Motor neuron (in vitro differentiated cells): ENCODE measurements around the gene EGFL7. TPM values are rescaled to one million over a fixed set of nuclear protein-coding genes. Genes with fewer than 3 reads are reported as not detected.
"Not testable (repeated sequence)": the region's sequence is repeated elsewhere in the genome, so short reads cannot be mapped to it uniquely, and the experiment has no call there.

Experiments
- ATAC-seq, 8 experiments: fragments of 200-7000 bp; cut with Tn5 transposase; replicated peaks in 6 of 8; 2 replicates each; pipeline ENCODE4 v1.8.0; 2021; ENCODE audit warnings: mild to moderate bottlenecking in 8 of 8, moderate library complexity in 8 of 8
- H3K27ac ChIP-seq, 2 donors: fragments of 250-450 bp; sonication (Bioruptor Pico); 2 replicates each; pipeline ENCODE4 v1.9.0; 2021; ENCODE audit warnings: antibody characterized with exemption in 2 of 2, mild to moderate bottlenecking in 2 of 2, moderate library complexity in 1 of 2
- H3K4me1 ChIP-seq, 2 donors: fragments of 250-450 bp; sonication (Bioruptor Pico); replicated peaks in 1 of 2; 2 replicates each; pipeline ENCODE4 v1.6.1; 2021; ENCODE audit warnings: antibody characterized with exemption in 2 of 2, mild to moderate bottlenecking in 2 of 2, moderate library complexity in 1 of 2
- H3K4me3 ChIP-seq, 5 donors: fragments of 250-450 bp; sonication (Bioruptor Pico); 2 replicates each; pipeline ENCODE4 v1.9.0; 2021; ENCODE audit warnings: antibody characterized with exemption in 5 of 5, mild to moderate bottlenecking in 5 of 5, moderate library complexity in 4 of 5
- WGBS, 10 experiments: fragments of 450-650 bp; shearing (Covaris generic); methylation state at CpG; one replicate each; pipeline ENCODE4 v1.0.0; 2022; 5-methylcytosine and 5-hydroxymethylcytosine counted together
- in situ Hi-C, 9 experiments: fragments of 400-800 bp; cut with MboI; loops; one replicate each; pipeline ENCODE4 v1.15.0; 2021; ENCODE audit warnings: low sequenced_read_pairs in 9 of 9, low pct_unique_long_range_greater_than_20kb in 2 of 9; ENCODE audit not compliant: unreplicated experiment in 9 of 9
- total RNA-seq, 8 experiments: library from RNA; unstranded; fragments of 300-600 nt; gene quantifications; 2 replicates each; pipeline versions ENCODE4 v1.2.3 to v1.2.4, GENCODE V29; 2022

The EGFL7 gene
- total RNA-seq, 8 experiments from 2014 or later: 0.50 to 21.9 (median 4.7) TPM

- no peak overlapping the region for H3K4me3 ChIP-seq
- no peak overlapping the region for H3K27ac ChIP-seq
- in situ Hi-C loops: loop anchor here in 6 of 9 experiments (5.0 to 25.0 kb wide), 3 partner anchors 123 to 140 kb away; partner anchors contain the start of gene SEC16A (in 2 of the 6)
- WGBS, 10 experiments: 60 to 100% (median 95%) methylated on average over 1 to 9 of the region's 17 CpGs; no CpG with 5 or more reads in 5 of the 10 experiments
- no peak for ATAC-seq
- H3K4me1 ChIP-seq: peaks cover 36 to 45% of the 10 kb centered on the region in 2 donors
Observed at GRCh38 chr9:136627703-136628102, 35.0 kb upstream of the EGFL7 start.

GRCh38 chr9:136628268-136628667 lies 34.4 kb upstream of the EGFL7 start:
- WGBS, 10 experiments: 71 to 82% (median 71%) methylated on average over 5 to 7 of the region's 26 CpGs; no CpG with 5 or more reads in 7 of the 10 experiments
- in situ Hi-C loops: loop anchor here in 6 of 9 experiments (5.0 to 25.0 kb wide), 3 partner anchors 123 to 141 kb away; partner anchors contain the start of gene SEC16A (in 2 of the 6)
- ATAC-seq: no peak
- peaks cover 36 to 45% of the 10 kb centered on the region in 2 donors for H3K4me1 ChIP-seq
- H3K4me3 ChIP-seq: no peak overlapping the region
- no peak overlapping the region for H3K27ac ChIP-seq

DNA sequence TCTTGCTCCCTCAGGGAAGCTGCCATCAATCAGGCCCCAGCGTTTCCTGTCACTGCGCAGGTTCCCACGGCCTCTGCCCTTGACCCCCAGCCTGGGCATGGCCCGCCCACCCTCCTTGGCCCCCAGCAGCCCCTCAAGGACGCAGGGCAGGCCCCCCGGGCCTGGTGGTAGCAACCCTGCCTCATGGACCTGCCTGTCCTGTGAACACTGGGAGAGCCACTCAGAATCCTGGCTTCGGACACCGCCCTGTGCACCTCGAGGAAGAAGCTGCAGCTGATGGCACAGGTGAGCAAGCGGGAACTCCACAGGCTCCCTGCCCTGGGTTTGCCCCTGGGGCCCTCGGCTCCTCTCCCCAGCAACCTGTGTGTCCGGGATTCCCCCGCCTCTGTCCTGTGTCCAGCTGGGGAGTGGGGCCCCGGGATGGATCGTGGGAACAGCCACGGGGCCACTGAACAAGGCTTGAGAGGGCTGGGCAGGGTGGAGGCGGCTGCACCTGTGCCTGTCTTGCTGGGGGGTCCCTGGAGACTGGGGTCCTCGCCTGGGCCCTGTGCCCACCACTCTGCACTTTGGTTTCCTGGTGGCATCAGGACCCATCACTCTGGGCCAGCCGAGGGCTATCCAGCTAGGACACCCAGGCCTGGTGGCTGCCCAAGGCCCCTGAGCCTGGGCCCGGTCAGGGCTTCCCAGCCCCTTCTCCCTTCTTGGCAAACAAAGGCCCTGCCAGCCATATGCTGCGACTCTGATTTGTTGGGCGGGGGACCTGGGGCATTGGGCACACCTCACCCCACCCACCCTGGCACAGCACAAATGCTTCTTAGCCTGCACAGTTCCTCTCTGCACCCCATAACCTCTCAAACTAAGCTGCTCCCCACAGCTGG lies 33.5 kb upstream of the EGFL7 start:
- peaks cover 36 to 45% of the 10 kb centered on the region in 2 donors for H3K4me1 ChIP-seq
- no peak overlapping the region for H3K27ac ChIP-seq
- in situ Hi-C loops: loop anchor here in 6 of 9 experiments (5.0 to 25.0 kb wide), 3 partner anchors 124 to 142 kb away; partner anchors contain the start of gene SEC16A (in 2 of the 6)
- no peak overlapping the region for H3K4me3 ChIP-seq
- no peak for ATAC-seq
- WGBS, 10 experiments: 75 to 80% methylated on average over 2 of the region's 22 CpGs; no CpG with 5 or more reads in 8 of the 10 experiments

DNA sequence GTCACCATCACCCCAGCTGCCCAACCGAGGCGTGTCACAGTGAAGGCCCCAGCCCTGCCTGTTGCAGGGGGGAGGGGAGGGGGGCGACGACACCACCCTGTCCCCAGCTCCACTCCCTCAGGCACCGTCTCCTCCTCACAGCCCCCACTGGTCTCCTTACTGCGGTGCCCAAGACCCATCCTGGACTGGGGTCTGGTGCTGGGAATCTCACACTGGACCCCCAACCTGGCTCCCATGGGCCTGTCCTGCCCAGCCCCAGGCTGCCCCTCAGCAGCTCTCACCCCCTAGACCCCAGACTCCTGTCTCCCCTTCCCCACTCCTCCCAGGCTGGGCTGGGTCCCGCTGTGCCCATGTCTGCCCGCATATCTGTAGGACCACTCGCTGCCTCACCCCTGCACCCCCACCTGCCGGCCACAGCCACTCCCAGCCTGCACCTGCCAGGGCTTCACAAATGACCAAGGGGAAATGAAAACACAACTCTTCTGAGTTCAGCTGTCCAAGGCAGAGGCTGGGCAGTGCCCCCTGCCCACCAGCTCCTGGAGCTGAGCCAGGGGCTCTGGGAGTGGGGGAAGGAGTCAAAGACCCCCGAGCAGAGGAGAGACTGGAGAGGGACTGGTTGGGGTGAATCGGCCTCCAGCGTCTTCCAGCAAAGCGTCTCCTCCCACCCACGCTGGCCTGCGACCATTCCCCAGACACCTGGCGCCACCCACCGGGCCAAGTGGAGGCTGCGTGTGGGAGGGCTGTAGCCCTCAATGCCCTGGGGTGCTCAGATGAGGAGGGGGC lies 32.6 kb upstream of the EGFL7 start:
- Histone ChIP-seq H3K4me1 (peaks cover 32 to 40% of the 10 kb centered on the region in 2 donors), H3K27ac (no peak overlapping the region), H3K4me3 (no peak overlapping the region)
- WGBS, 10 experiments: 0 to 100% (median 40%) methylated on average over 1 to 2 of the region's 19 CpGs; no CpG with 5 or more reads in 7 of the 10 experiments
- ATAC-seq: peak; percentile 16 to 74 (median 66)
- in situ Hi-C loops: loop anchor here (5.0 to 25.0 kb wide), 5 partner anchors 125 to 145 kb away; partner anchors contain the start of gene SEC16A (in 3 of the 9)

- Histone ChIP-seq H3K4me1 (peaks cover 32 to 38% of the 10 kb centered on the region in 2 donors), H3K4me3 (no peak overlapping the region), H3K27ac (no peak overlapping the region)
- in situ Hi-C loops: loop anchor here in 5 of 9 experiments (10.0 to 25.0 kb wide), 3 partner anchors 136 to 146 kb away; partner anchors contain the start of gene SEC16A (in 3 of the 5)
- peak in 3 of 8 experiments; percentile 2 to 15 (median 13) for ATAC-seq
- 20 to 63% (median 51%) methylated on average over 3 to 5 of the region's 12 CpGs; no CpG with 5 or more reads in 7 of the 10 experiments for WGBS, 10 experiments
Observed at GRCh38 chr9:136630662-136630992, 32.1 kb upstream of the EGFL7 start.

- Histone ChIP-seq H3K4me3 (no peak overlapping the region), H3K4me1 (peaks cover 32 to 38% of the 10 kb centered on the region in 2 donors), H3K27ac (no peak overlapping the region)
- 0 to 76% (median 65%) methylated on average over 1 to 19 of the region's 31 CpGs for WGBS, 10 experiments
- ATAC-seq: peak; percentile 69 to 96 (median 74)
- in situ Hi-C loops: loop anchor here in 5 of 9 experiments (10.0 to 25.0 kb wide), 3 partner anchors 137 to 147 kb away; partner anchors contain the start of gene SEC16A (in 3 of the 5)
Observed at GRCh38 chr9:136631038-136632000, 31.4 kb upstream of the EGFL7 start.

GRCh38 chr9:136632072-136632471 lies 30.6 kb upstream of the EGFL7 start:
- not testable (repeated sequence) for H3K27ac ChIP-seq, ATAC-seq, H3K4me3 ChIP-seq
- in situ Hi-C loops: loop anchor here in 5 of 9 experiments (10.0 to 25.0 kb wide), 3 partner anchors 137 to 147 kb away; partner anchors contain the start of gene SEC16A (in 3 of the 5)
- peaks cover 27 to 33% of the 10 kb centered on the region in 2 donors for H3K4me1 ChIP-seq
- 0 to 48% (median 28%) methylated on average over 1 to 6 of the region's 13 CpGs; no CpG with 5 or more reads in 6 of the 10 experiments for WGBS, 10 experiments

GRCh38 chr9:136632491-136633106 lies 30.1 kb upstream of the EGFL7 start:
- peaks cover 22 to 27% of the 10 kb centered on the region in 2 donors for H3K4me1 ChIP-seq
- not testable (repeated sequence) for ATAC-seq, H3K27ac ChIP-seq, H3K4me3 ChIP-seq
- 53 to 93% (median 68%) methylated on average over 1 to 19 of the region's 36 CpGs; no CpG with 5 or more reads in 4 of the 10 experiments for WGBS, 10 experiments
- in situ Hi-C loops: loop anchor here in 5 of 9 experiments (10.0 to 25.0 kb wide), 3 partner anchors 138 to 148 kb away; partner anchors contain the start of gene SEC16A (in 3 of the 5)

DNA sequence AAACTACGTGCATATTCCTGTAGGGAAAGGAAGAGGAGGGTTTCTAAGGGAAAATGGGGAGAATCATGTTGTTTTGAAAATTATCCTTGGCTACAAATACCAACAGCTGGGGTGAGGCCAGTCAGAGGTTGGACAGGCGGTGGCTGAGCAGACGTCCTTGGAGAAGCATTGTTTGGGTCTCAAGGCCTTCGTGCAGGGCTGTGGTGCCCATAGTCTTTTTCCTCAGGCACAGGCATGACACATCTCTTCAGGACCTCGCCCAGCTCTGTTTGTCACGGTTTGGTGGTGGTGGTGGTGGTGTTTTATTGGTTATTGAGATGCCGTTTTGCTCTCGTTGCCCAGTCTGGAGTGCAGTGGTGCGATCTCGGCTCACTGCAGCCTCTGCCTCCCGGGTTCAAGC lies 27.8 kb upstream of the EGFL7 start:
- in situ Hi-C loops: loop anchor here in 5 of 9 experiments (10.0 to 25.0 kb wide), 3 partner anchors 140 to 150 kb away; partner anchors contain the start of gene SEC16A (in 3 of the 5)
- WGBS, 10 experiments: 10 to 100% (median 75%) methylated on average over 1 to 8 of the region's 11 CpGs; no CpG with 5 or more reads in 3 of the 10 experiments
- ATAC-seq: peak in 2 of 8 experiments; percentile 72 to 80
- Histone ChIP-seq H3K4me1 (peaks cover 6 to 7% of the 10 kb centered on the region in 2 donors), H3K27ac (no peak overlapping the region), H3K4me3 (no peak overlapping the region)

GRCh38 chr9:136640171-136641111 lies 22.3 kb upstream of the EGFL7 start:
- in situ Hi-C loops: loop anchor here in 2 of 9 experiments (25.0 kb wide), 1 partner anchor 153 kb away; the partner anchor contains the start of gene SEC16A (in 2 of the 2)
- 16 to 82% (median 60%) methylated on average over 1 to 15 of the region's 32 CpGs; no CpG with 5 or more reads in 1 of the 10 experiments for WGBS, 10 experiments
- H3K4me3 ChIP-seq: no peak overlapping the region
- H3K4me1 ChIP-seq: peaks cover 11 to 13% of the 10 kb centered on the region in 2 donors
- ATAC-seq: peak in 1 of 8 experiments; percentile 5
- H3K27ac ChIP-seq: no peak overlapping the region
